Nephron progenitor cell (in vitro differentiated cells): ENCODE results near the gene ARHGEF7.
A peak's percentile ranks its signal among the peaks of the same experiment; 100 is the strongest.

Experiments
- DNase-seq: peaks from one replicate; pipeline ENCODE4 v3.0.0; 2021
- H3K27ac Mint-ChIP-seq: 2 replicates; pipeline ENCODE4 v1.8.0; 2021; ENCODE audit warnings: mild to moderate bottlenecking, moderate library complexity, mixed read lengths
- H3K27me3 Mint-ChIP-seq: 2 replicates; pipeline ENCODE4 v1.8.0; 2021; ENCODE audit warnings: mild to moderate bottlenecking, low read depth, mixed read lengths; ENCODE audit not compliant: poor library complexity
- H3K36me3 Mint-ChIP-seq: 2 replicates; pipeline ENCODE4 v1.8.0; 2021; ENCODE audit warnings: low read depth, mixed read lengths
- H3K4me1 Mint-ChIP-seq: 2 replicates; pipeline ENCODE4 v1.8.0; 2021; ENCODE audit warnings: mixed read lengths
- H3K4me3 Mint-ChIP-seq: 2 replicates; pipeline ENCODE4 v1.8.0; 2021; ENCODE audit warnings: mild to moderate bottlenecking, moderate library complexity, mixed read lengths
- H3K9me3 Mint-ChIP-seq: 2 replicates; pipeline ENCODE4 v1.8.0; 2021; ENCODE audit warnings: mild to moderate bottlenecking, moderate library complexity, mixed read lengths
- CTCF ChIP-seq: fragments of 200-600 bp; sonication (generic); IDR thresholded peaks from 2 replicates; pipeline ENCODE4 v1.5.0; 2021; ENCODE audit warnings: antibody characterized with exemption

The ARHGEF7 gene

GRCh38 chr13:111265701-111266035, 150.6 kb downstream of the ARHGEF7 start:
- no peak for TF ChIP-seq CTCF
- no peak for DNase-seq
- no peak overlapping the region for H3K27ac Mint-ChIP-seq

GRCh38 chr13:111267205-111267604, 152.1 kb downstream of the ARHGEF7 start:
- peaks cover 54% of the 10 kb centered on the region for H3K36me3 Mint-ChIP-seq
- H3K27me3 Mint-ChIP-seq, result peaks cover 3% of the 10 kb centered on the region
- no peaks in the 10 kb centered on the region for H3K9me3 Mint-ChIP-seq
- no peak for DNase-seq
- H3K27ac Mint-ChIP-seq, result peak overlapping the region; percentile 40
- no peaks in the 10 kb centered on the region for H3K4me1 Mint-ChIP-seq
- no peak for TF ChIP-seq CTCF
- no peak overlapping the region for H3K4me3 Mint-ChIP-seq

More at GRCh38 chr13:111265701-111266035, 150.6 kb downstream of the ARHGEF7 start:
- peaks cover under 1% of the 10 kb centered on the region for H3K9me3 Mint-ChIP-seq
- no peak overlapping the region for H3K4me3 Mint-ChIP-seq
- H3K4me1 Mint-ChIP-seq, result no peaks in the 10 kb centered on the region
- H3K36me3 Mint-ChIP-seq, result peaks cover 62% of the 10 kb centered on the region
- H3K27me3 Mint-ChIP-seq, result peaks cover 3% of the 10 kb centered on the region

- Mint-ChIP-seq H3K4me3 (no peak overlapping the region), H3K27ac (peak overlapping the region; percentile 22), H3K9me3 (no peaks in the 10 kb centered on the region), H3K4me1 (no peaks in the 10 kb centered on the region), H3K36me3 (peaks cover 52% of the 10 kb centered on the region), H3K27me3 (peaks cover 3% of the 10 kb centered on the region)
- TF ChIP-seq CTCF, result no peak
- no peak for DNase-seq
Observed at GRCh38 chr13:111267784-111268183, 152.7 kb downstream of the ARHGEF7 start.

GRCh38 chr13:111269508-111269907, 154.4 kb downstream of the ARHGEF7 start:
- no peaks in the 10 kb centered on the region for H3K4me1 Mint-ChIP-seq
- H3K27ac Mint-ChIP-seq, result peak overlapping the region; percentile 69

GRCh38 chr13:111270126-111270525, 155.0 kb downstream of the ARHGEF7 start:
- no peaks in the 10 kb centered on the region for H3K27me3 Mint-ChIP-seq
- H3K27ac Mint-ChIP-seq, result no peak overlapping the region
- H3K36me3 Mint-ChIP-seq, result peaks cover 41% of the 10 kb centered on the region
- H3K4me1 Mint-ChIP-seq, result no peaks in the 10 kb centered on the region
- no peak for TF ChIP-seq CTCF
- no peaks in the 10 kb centered on the region for H3K9me3 Mint-ChIP-seq
- no peak overlapping the region for H3K4me3 Mint-ChIP-seq
- DNase-seq, result no peak

More at GRCh38 chr13:111269508-111269907, 154.4 kb downstream of the ARHGEF7 start:
- no peaks in the 10 kb centered on the region for H3K9me3 Mint-ChIP-seq
- DNase-seq, result no peak
- H3K36me3 Mint-ChIP-seq, result peaks cover 40% of the 10 kb centered on the region
- H3K27me3 Mint-ChIP-seq, result peaks cover under 1% of the 10 kb centered on the region
- H3K4me3 Mint-ChIP-seq, result no peak overlapping the region
- no peak for TF ChIP-seq CTCF

GRCh38 chr13:111270765-111271698, 155.9 kb downstream of the ARHGEF7 start:
- peak overlapping the region; percentile 88 for H3K27ac Mint-ChIP-seq
- H3K4me1 Mint-ChIP-seq, result no peaks in the 10 kb centered on the region
- H3K27me3 Mint-ChIP-seq, result no peaks in the 10 kb centered on the region
- no peak for TF ChIP-seq CTCF
- peaks cover 50% of the 10 kb centered on the region for H3K36me3 Mint-ChIP-seq
- no peak overlapping the region for H3K4me3 Mint-ChIP-seq
- no peaks in the 10 kb centered on the region for H3K9me3 Mint-ChIP-seq
- no peak for DNase-seq
